ENCODE results near the gene CCDC69. TPM values are rescaled to one million over a fixed set of nuclear protein-coding genes. Genes with fewer than 3 reads are reported as not detected.

The CCDC69 gene
- total RNA-seq, result 4.3 and 7.0 TPM in 2 replicates

GRCh38 chr5:151223447-151224264 is at the start of gene CCDC69:
CCDC69 (minus strand) TSS chr5:151224092; CDS start chr5:151223970, 122 bp downstream.

GRCh38 chr5:151252762-151253604 is 29.1 kb upstream of the CCDC69 start, which contains the start of gene GM2A:
GM2A (plus strand) TSS chr5:151253185; CDS start chr5:151253217, 32 bp downstream.

GRCh38 chr5:151157426-151158286 is 66.2 kb downstream of the CCDC69 start, which contains the start of gene ANXA6:
ANXA6 (minus strand) TSS chr5:151157779; CDS start chr5:151147901, 9,878 bp downstream.

Other genes starting within 250 kb of the CCDC69 start
- gene GPX3, start 203.5 kb downstream of the CCDC69 start, total RNA-seq, result 3.8 and 5.1 TPM in 2 replicates
- gene TNIP1, start 143.1 kb downstream of the CCDC69 start, total RNA-seq, result 66.2 and 149 TPM in 2 replicates
- gene ANXA6, start 66.3 kb downstream of the CCDC69 start, total RNA-seq, result 359 and 397 TPM in 2 replicates
- 11.9 and 12.4 TPM in 2 replicates for gene GM2A, start 29.1 kb upstream of the CCDC69 start, total RNA-seq
- gene SLC36A3, start 79.7 kb upstream of the CCDC69 start, total RNA-seq, result not detected in 2 replicates
- gene SLC36A2, start 123.5 kb upstream of the CCDC69 start, total RNA-seq, result not detected in 2 replicates
- 2.6 and 2.8 TPM in 2 replicates for gene SLC36A1, start 223.5 kb upstream of the CCDC69 start, total RNA-seq

Data from endothelial cell of coronary artery (primary cell).